Heart right ventricle (tissue), 16 donors: ENCODE data around the gene TET2. TPM values are rescaled to one million over a fixed set of nuclear protein-coding genes. Genes with fewer than 3 reads are reported as not detected.
A peak's percentile ranks its signal among the peaks of the same experiment; 100 is the strongest.

Experiments used
- ATAC-seq, 8 donors: fragments of 200-7000 bp; cut with Tn5 transposase; one replicate each; pipeline ENCODE4 v1.9.1; 2020; ENCODE audit warnings: mild to moderate bottlenecking in 8 of 8, moderate library complexity in 8 of 8, moderate number of reproducible peaks in 1 of 8
- DNase-seq, 2 donors: peaks; one replicate each; pipeline ENCODE4 v3.0.0-alpha.2; 2020
- H3K27ac ChIP-seq, 10 donors: fragments of 200-600 bp; sonication (generic) in 2 of 10; one replicate each; pipeline versions ENCODE4 v1.5.0 to v1.8.0; 2020 to 2022; ENCODE audit warnings: mild to moderate bottlenecking in 3 of 10
- H3K27me3 ChIP-seq, 7 donors: fragments of 200-600 bp; one replicate each; pipeline ENCODE4 v1.8.0; 2021 to 2022; ENCODE audit warnings: mild to moderate bottlenecking in 2 of 7
- H3K36me3 ChIP-seq, 9 donors: fragments of 200-600 bp; sonication (generic) in 1 of 9; one replicate each; pipeline versions ENCODE4 v1.5.0 to v1.8.0; 2020 to 2022; ENCODE audit warnings: mild to moderate bottlenecking in 2 of 9
- H3K4me1 ChIP-seq, 9 donors: fragments of 200-600 bp; sonication (generic) in 1 of 9; one replicate each; pipeline versions ENCODE4 v1.5.0 to v1.8.0; 2020 to 2022; ENCODE audit warnings: mild to moderate bottlenecking in 4 of 9
- H3K4me3 ChIP-seq, 10 donors: fragments of 200-600 bp; sonication (generic) in 2 of 10; one replicate each; pipeline versions ENCODE4 v1.5.0 to v1.8.0; 2020 to 2022; ENCODE audit warnings: mild to moderate bottlenecking in 7 of 10, moderate library complexity in 2 of 10
- H3K9me3 ChIP-seq, 11 donors: fragments of 200-600 bp in 10 of 11; sonication (generic) in 2 of 11; one replicate each; pipeline versions ENCODE4 v1.5.0 to v1.8.0; 2013 to 2022; ENCODE audit warnings: mild to moderate bottlenecking in 2 of 11, control low read depth in 1 of 11, moderate library complexity in 1 of 11
- WGBS, 2 donors: extraction: QIAGEN DNeasy Blood & Tissue Kit; methylation state at CpG; one replicate each; pipeline ENCODE4 v1.1.7; 2013; ENCODE audit warnings: inconsistent platforms in 1 of 2; 5-methylcytosine and 5-hydroxymethylcytosine counted together
- intact Hi-C, 10 donors: fragments of 100-400 bp; cut with DNase I; formaldehyde crosslinking; loops; one replicate each; pipeline versions ENCODE4 v1.11.1 to v1.14.2; 2022
- polyA plus RNA-seq, 2 donors: library from polyadenylated mRNA; stranded (reverse); fragments of 200-250 nt; gene quantifications; one replicate each; pipeline ENCODE4 v1.2.3, GENCODE V29; 2013
- total RNA-seq, 10 donors: library from RNA; stranded (reverse); fragmentation: NEBNext Ultra II Directional in 3 of 10; extraction: Animal tissue kit (Norgen Biotek cat#: 25700) in 3 of 10; gene quantifications; one replicate each; pipeline versions ENCODE4 v1.2.1 to v1.2.4, GENCODE V29; 2021 to 2023
- TF ChIP-seq, protein P1 (sequence below), 9 donors: fragments of 200-600 bp; sonication (generic) in 2 of 9; IDR thresholded peaks; one replicate each; pipeline versions ENCODE4 v1.5.0 to v1.8.0; 2021 to 2022; ENCODE audit warnings: antibody characterized with exemption in 9 of 9, mild to moderate bottlenecking in 5 of 9, moderate library complexity in 1 of 9
- donor health status: Arrhythmogenic right ventricular cardiomyopathy.
- donor health status: ischemic (EF 13 %, LVEDD 7.1; RV severe dilation, severe dysfunction).
- donor health status: healthy with polysubstance abuse.
- donor health status: DM: no; HTN: yes; CAD: no.
- donor health status: DM: no; HTN: no; CAD: no.
- donor health status: ischemic (EF 25% LVEDD 6.9; RV normal size, moderate dysfunction).
- donor health status: ischemic (EF 25% LVEDD 5.7; RV mildly dilated, moderate dysfunction).
- donor health status: healthy.
- donor health status: DM: yes; HTN: yes; CAD: no.
- donor health status: Ischemic cardiomyopathy.
- donor health status: ischemic (EF 35%, LVEDD 5.7; RV mildly dilated, moderate dysfunction).
- donor health status: nonischemic (EF 11% LVEDD 7.7; RV severe dilation, severe dysfunction).
- donor health status: DM: yes; HTN: yes; CAD: no.
- donor health status: PGD.
- donor health status: ischemic (EF 29% LVEDD 5.4; RV normal size, mild dysfunction).
- donor health status: nonischemic (EF 23%, LVEDD 6.1; RV moderate dilation, normal function).

TET2 gene
- total and polyA plus RNA-seq, 12 donors = 1.4 to 20.6 (median 16.8) TPM

DNA sequence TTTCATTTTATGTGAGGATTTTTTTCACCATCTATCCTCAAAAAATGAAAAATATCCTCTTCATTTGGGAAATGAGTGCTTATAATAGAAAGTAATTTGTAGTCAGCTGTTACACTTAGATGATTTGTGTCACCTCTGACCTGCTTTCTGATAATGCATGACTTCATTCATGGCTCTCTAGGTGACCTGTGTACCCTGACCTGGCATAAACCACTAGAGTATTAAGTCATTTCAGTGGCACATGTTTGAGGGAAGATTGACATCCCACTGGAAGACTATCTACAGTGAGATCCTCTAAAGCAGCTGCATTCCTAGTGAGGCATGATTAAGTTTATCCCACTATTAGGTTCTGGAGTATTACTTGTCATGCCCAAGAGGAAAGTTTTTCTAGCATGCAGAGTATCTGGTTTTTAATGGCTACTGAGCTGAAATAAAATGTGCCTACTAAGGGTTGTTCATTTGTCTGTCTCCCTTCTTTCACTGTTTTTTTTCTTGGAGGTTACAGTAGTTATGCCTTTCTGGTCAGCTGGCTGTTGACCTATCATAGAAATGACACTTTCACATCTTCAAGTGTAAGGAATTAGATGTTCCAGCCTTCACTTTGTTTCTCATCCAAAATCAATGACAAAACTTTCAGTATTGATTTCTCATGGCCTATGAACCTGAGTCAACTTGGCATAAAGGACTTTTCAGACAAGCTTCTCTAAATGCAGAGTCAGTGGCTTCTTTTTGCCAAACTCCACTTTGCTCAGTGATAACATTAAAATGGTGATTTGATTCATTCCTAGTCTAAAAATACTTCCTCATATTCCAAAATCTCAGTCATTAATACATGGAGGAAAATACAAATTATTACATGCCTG is 33.1 kb downstream of the TET2 start:
- ATAC-seq (peak in 3 of 8 donors; percentile 14 to 56 (median 53)), DNase-seq (no peak)
- H3K4me1 ChIP-seq = peaks cover 0 to 47% (median 31%) of the 10 kb centered on the region in 9 donors
- no peak overlapping the region for H3K4me3 ChIP-seq
- no peaks in the 10 kb centered on the region for H3K36me3 ChIP-seq
- TF ChIP-seq, protein P1, sequence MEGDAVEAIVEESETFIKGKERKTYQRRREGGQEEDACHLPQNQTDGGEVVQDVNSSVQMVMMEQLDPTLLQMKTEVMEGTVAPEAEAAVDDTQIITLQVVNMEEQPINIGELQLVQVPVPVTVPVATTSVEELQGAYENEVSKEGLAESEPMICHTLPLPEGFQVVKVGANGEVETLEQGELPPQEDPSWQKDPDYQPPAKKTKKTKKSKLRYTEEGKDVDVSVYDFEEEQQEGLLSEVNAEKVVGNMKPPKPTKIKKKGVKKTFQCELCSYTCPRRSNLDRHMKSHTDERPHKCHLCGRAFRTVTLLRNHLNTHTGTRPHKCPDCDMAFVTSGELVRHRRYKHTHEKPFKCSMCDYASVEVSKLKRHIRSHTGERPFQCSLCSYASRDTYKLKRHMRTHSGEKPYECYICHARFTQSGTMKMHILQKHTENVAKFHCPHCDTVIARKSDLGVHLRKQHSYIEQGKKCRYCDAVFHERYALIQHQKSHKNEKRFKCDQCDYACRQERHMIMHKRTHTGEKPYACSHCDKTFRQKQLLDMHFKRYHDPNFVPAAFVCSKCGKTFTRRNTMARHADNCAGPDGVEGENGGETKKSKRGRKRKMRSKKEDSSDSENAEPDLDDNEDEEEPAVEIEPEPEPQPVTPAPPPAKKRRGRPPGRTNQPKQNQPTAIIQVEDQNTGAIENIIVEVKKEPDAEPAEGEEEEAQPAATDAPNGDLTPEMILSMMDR (IDR thresholded peaks at IDR 0.05) = no peak
- no peaks in the 10 kb centered on the region for H3K27me3 ChIP-seq
- peak overlapping the region in 1 of 10 donors; percentile 6 for H3K27ac ChIP-seq
- no peaks in the 10 kb centered on the region for H3K9me3 ChIP-seq
- intact Hi-C loops = loop anchor here in 1 of 10 donors (5.0 kb wide), 1 partner anchor 32 kb away; the partner anchor contains the start of gene TET2

- DNase-seq (no peak), ATAC-seq (no peak)
- H3K27me3 ChIP-seq = no peaks in the 10 kb centered on the region
- no peaks in the 10 kb centered on the region for H3K9me3 ChIP-seq
- H3K36me3 ChIP-seq = no peaks in the 10 kb centered on the region
- TF ChIP-seq, protein P1 (IDR thresholded peaks at IDR 0.05) = no peak
- H3K4me1 ChIP-seq = peaks cover 0 to 57% (median 34%) of the 10 kb centered on the region in 9 donors
- H3K27ac ChIP-seq = no peak overlapping the region
- no peak overlapping the region for H3K4me3 ChIP-seq
- WGBS, 2 donors = 46 to 54% methylated on average over 2 of the region's 2 CpGs
- intact Hi-C loops = loop anchor here in 1 of 10 donors (5.0 kb wide), 1 partner anchor 34 kb away; the partner anchor contains the start of gene TET2
These were observed 34.6 kb downstream of the TET2 start for GRCh38 chr4:105181259-105181658.

- intact Hi-C loops = loop anchor here in 1 of 10 donors (5.0 kb wide), 1 partner anchor 35 kb away; the partner anchor contains the start of gene TET2
- Histone ChIP-seq H3K27ac (no peak overlapping the region), H3K27me3 (no peaks in the 10 kb centered on the region), H3K36me3 (no peaks in the 10 kb centered on the region), H3K9me3 (no peaks in the 10 kb centered on the region), H3K4me1 (peaks cover 0 to 67% (median 42%) of the 10 kb centered on the region in 9 donors), H3K4me3 (no peak overlapping the region)
- TF ChIP-seq, protein P1 (IDR thresholded peaks at IDR 0.05) = no peak
- 71 to 76% methylated on average over 3 of the region's 3 CpGs for WGBS, 2 donors
- no peak for DNase-seq
- no peak for ATAC-seq
These were observed 35.5 kb downstream of the TET2 start for GRCh38 chr4:105182211-105182610.

DNA sequence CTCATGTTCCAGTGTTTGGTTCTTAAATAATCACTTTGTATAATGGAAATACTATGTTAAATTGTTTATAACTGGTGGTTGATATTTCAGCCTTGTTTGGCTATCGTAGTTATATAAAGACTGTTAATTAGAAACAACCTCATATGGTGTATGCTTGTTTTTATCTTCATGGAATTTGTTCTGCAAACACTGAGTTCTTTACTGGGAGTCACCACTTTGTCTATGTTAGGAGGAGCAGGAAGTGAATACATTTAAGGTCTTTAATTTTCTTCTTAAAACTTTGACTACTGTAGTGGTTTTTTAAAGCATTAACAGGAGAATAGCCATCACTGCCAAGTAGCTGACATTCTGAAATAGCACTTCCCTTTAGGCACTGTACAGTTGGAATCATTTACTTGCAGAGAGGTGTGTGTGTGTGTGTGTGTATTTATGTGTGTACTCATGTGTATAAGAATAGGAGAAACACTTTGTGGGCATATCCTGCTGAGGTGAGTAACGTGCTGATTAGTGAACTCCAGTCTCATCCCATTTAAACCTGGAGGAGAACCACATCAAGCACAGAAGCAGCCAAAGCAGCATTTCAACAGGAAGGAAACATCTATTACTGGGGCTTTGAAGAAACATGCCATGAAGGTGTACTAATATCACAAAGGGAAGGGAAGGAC is 37.8 kb downstream of the TET2 start:
- H3K4me1 ChIP-seq = peaks cover 0 to 61% (median 40%) of the 10 kb centered on the region in 9 donors
- no peaks in the 10 kb centered on the region for H3K9me3 ChIP-seq
- no peak for DNase-seq
- peak in 7 of 8 donors; percentile 55 to 76 (median 64) for ATAC-seq
- 50 to 51% methylated on average over 2 of the region's 2 CpGs for WGBS, 2 donors
- H3K36me3 ChIP-seq = no peaks in the 10 kb centered on the region
- TF ChIP-seq, protein P1 (IDR thresholded peaks at IDR 0.05) = no peak
- H3K27ac ChIP-seq = peak overlapping the region in 1 of 10 donors; percentile 37
- intact Hi-C loops = loop anchor here in 1 of 10 donors (5.0 kb wide), 1 partner anchor 37 kb away; the partner anchor contains the start of gene TET2
- no peak overlapping the region for H3K4me3 ChIP-seq
- H3K27me3 ChIP-seq = no peaks in the 10 kb centered on the region
